ENCODE measurements around the gene SLCO1C1. TPM values are rescaled to one million over a fixed set of nuclear protein-coding genes. Genes with fewer than 3 reads are reported as not detected.
"Not testable (repeated sequence)": the region's sequence is repeated elsewhere in the genome, so short reads cannot be mapped to it uniquely, and the experiment has no call there.

The SLCO1C1 gene
- total RNA-seq, 1 donor from 2014 or later: not detected

- H3K36me3 ChIP-seq: no peaks in the 10 kb centered on the region
- intact Hi-C loops (cut with DNase I): no loop called here
- no peaks in the 10 kb centered on the region for H3K9me3 ChIP-seq
- H3K4me3 ChIP-seq: no peak overlapping the region
- no peaks in the 10 kb centered on the region for H3K4me1 ChIP-seq
- DNase-seq (ENCODE audit: extremely low spot score in 2 of 2): no peak
- no peaks in the 10 kb centered on the region for H3K27me3 ChIP-seq
- H3K27ac ChIP-seq: no peak overlapping the region
- TF ChIP-seq CTCF (IDR thresholded peaks at IDR 0.05) (no peak), POLR2AphosphoS5 (IDR thresholded peaks at IDR 0.05; ENCODE audit: insufficient read depth in 1 of 2, low read depth in 1 of 2) (no peak), POLR2A (IDR thresholded peaks at IDR 0.05) (no peak)
Observed at GRCh38 chr12:20740972-20741371, 45.8 kb downstream of the SLCO1C1 start.

- intact Hi-C loops (cut with DNase I): no loop called here
- Histone ChIP-seq H3K4me3 (no peak overlapping the region), H3K27me3 (no peaks in the 10 kb centered on the region), H3K4me1 (no peaks in the 10 kb centered on the region), H3K27ac (no peak overlapping the region), H3K9me3 (no peaks in the 10 kb centered on the region), H3K36me3 (no peaks in the 10 kb centered on the region)
- TF ChIP-seq POLR2AphosphoS5 (IDR thresholded peaks at IDR 0.05; ENCODE audit: insufficient read depth in 1 of 2, low read depth in 1 of 2): no peak
- no peak for TF ChIP-seq POLR2A (IDR thresholded peaks at IDR 0.05)
- no peak for TF ChIP-seq CTCF (IDR thresholded peaks at IDR 0.05)
- no peak for DNase-seq (ENCODE audit: extremely low spot score in 2 of 2)
Observed at GRCh38 chr12:20748198-20748597, 53.1 kb downstream of the SLCO1C1 start.

- H3K9me3 ChIP-seq: no peaks in the 10 kb centered on the region
- no peak for TF ChIP-seq POLR2A (IDR thresholded peaks at IDR 0.05)
- TF ChIP-seq POLR2AphosphoS5 (IDR thresholded peaks at IDR 0.05; ENCODE audit: insufficient read depth in 1 of 2, low read depth in 1 of 2): no peak
- TF ChIP-seq CTCF (IDR thresholded peaks at IDR 0.05): no peak
- no peaks in the 10 kb centered on the region for H3K27me3 ChIP-seq
- H3K4me1 ChIP-seq: no peaks in the 10 kb centered on the region
- no peak overlapping the region for H3K4me3 ChIP-seq
- no peaks in the 10 kb centered on the region for H3K36me3 ChIP-seq
- H3K27ac ChIP-seq: no peak overlapping the region
- no peak for DNase-seq (ENCODE audit: extremely low spot score in 2 of 2)
- intact Hi-C loops (cut with DNase I): no loop called here
Observed at GRCh38 chr12:20751046-20751445, 55.9 kb downstream of the SLCO1C1 start.

GRCh38 chr12:20777420-20777819, 82.3 kb downstream of the SLCO1C1 start:
- Histone ChIP-seq H3K36me3 (no peaks in the 10 kb centered on the region), H3K27ac (no peak overlapping the region), H3K9me3 (no peaks in the 10 kb centered on the region), H3K4me1 (no peaks in the 10 kb centered on the region), H3K4me3 (no peak overlapping the region), H3K27me3 (no peaks in the 10 kb centered on the region)
- TF ChIP-seq POLR2AphosphoS5 (IDR thresholded peaks at IDR 0.05; ENCODE audit: insufficient read depth in 1 of 2, low read depth in 1 of 2) (no peak), POLR2A (IDR thresholded peaks at IDR 0.05) (no peak), CTCF (IDR thresholded peaks at IDR 0.05) (no peak)
- intact Hi-C loops (cut with DNase I): no loop called here
- no peak for DNase-seq (ENCODE audit: extremely low spot score in 2 of 2)

GRCh38 chr12:20778969-20779368, 83.8 kb downstream of the SLCO1C1 start:
- intact Hi-C loops (cut with DNase I): no loop called here
- H3K27ac ChIP-seq: no peak overlapping the region
- TF ChIP-seq POLR2A (IDR thresholded peaks at IDR 0.05): no peak
- TF ChIP-seq CTCF (IDR thresholded peaks at IDR 0.05): no peak
- TF ChIP-seq POLR2AphosphoS5 (IDR thresholded peaks at IDR 0.05; ENCODE audit: insufficient read depth in 1 of 2, low read depth in 1 of 2): no peak

GRCh38 chr12:20779971-20780370, 84.8 kb downstream of the SLCO1C1 start:
- H3K4me3 ChIP-seq; H3K27me3 ChIP-seq; H3K4me1 ChIP-seq; H3K9me3 ChIP-seq; H3K36me3 ChIP-seq; H3K27ac ChIP-seq; DNase-seq (ENCODE audit: extremely low spot score in 2 of 2); intact Hi-C loops (cut with DNase I): not testable (repeated sequence)

More at GRCh38 chr12:20778969-20779368, 83.8 kb downstream of the SLCO1C1 start:
- Histone ChIP-seq H3K9me3 (no peaks in the 10 kb centered on the region), H3K4me1 (no peaks in the 10 kb centered on the region), H3K27me3 (no peaks in the 10 kb centered on the region), H3K4me3 (no peak overlapping the region), H3K36me3 (no peaks in the 10 kb centered on the region)
- no peak for DNase-seq (ENCODE audit: extremely low spot score in 2 of 2)

- H3K9me3 ChIP-seq; DNase-seq (ENCODE audit: extremely low spot score in 2 of 2); H3K4me1 ChIP-seq; intact Hi-C loops (cut with DNase I); H3K4me3 ChIP-seq; H3K27ac ChIP-seq; H3K27me3 ChIP-seq; H3K36me3 ChIP-seq: not testable (repeated sequence)
Observed at GRCh38 chr12:20783796-20784357, 88.7 kb downstream of the SLCO1C1 start.
